Neural crest cell (in vitro differentiated cells): ENCODE data around the gene DCC. TPM values are rescaled to one million over a fixed set of nuclear protein-coding genes. Genes with fewer than 3 reads are reported as not detected.

Source experiments
- DNase-seq: peaks from one replicate; pipeline ENCODE4 v3.0.0; 2021; ENCODE audit warnings: low read depth, mixed read lengths, low spot score
- H3K27ac Mint-ChIP-seq: one replicate; pipeline ENCODE4 v1.8.0; 2021; ENCODE audit warnings: mild to moderate bottlenecking, mixed read lengths; ENCODE audit not compliant: unreplicated experiment
- H3K27me3 Mint-ChIP-seq: 2 replicates; pipeline ENCODE4 v1.8.0; 2021; ENCODE audit warnings: low read depth, mild to moderate bottlenecking, mixed read lengths
- H3K36me3 Mint-ChIP-seq: 2 replicates; pipeline ENCODE4 v1.8.0; 2021; ENCODE audit warnings: low read depth, mild to moderate bottlenecking, mixed read lengths
- H3K4me1 Mint-ChIP-seq: 2 replicates; pipeline ENCODE4 v1.8.0; 2021; ENCODE audit warnings: mixed read lengths
- H3K4me3 Mint-ChIP-seq: one replicate; pipeline ENCODE4 v1.8.0; 2021; ENCODE audit warnings: mild to moderate bottlenecking, mixed read lengths
- H3K9me3 Mint-ChIP-seq: 2 replicates; pipeline ENCODE4 v1.8.0; 2021; ENCODE audit warnings: mixed read lengths
- total RNA-seq: library from RNA; stranded (reverse); gene quantifications from 2 replicates; pipeline ENCODE4 v1.2.1, GENCODE V29; 2021
- TF ChIP-seq, protein P1 (sequence below): fragments of 200-600 bp; sonication (generic); conservative IDR thresholded peaks from 2 replicates; pipeline ENCODE4 v1.5.0; 2021; ENCODE audit warnings: antibody characterized with exemption, mild to moderate bottlenecking

DCC gene
- total RNA-seq, 1 donor from 2014 or later = 10.1 TPM

DNA sequence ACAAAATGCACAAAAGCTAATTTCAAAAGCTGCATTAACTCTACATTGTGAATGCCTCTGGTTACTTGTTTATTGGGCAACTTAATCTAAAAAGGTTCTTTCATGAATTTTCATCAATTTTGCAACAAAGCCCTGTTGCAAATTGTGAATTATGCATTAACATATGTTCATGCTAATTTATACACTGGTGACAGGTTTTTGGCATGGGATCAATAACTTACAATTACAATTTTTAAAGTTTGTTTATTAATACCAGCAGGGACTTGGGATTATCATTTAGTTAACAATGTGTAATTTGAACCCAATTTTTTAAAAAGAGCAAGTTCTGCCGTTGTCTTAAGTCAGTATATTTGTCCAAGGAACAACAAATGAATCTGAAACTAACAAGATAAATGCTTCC lies 183.6 kb downstream of the DCC start:
- no peaks in the 10 kb centered on the region for H3K9me3 Mint-ChIP-seq
- TF ChIP-seq, protein P1, sequence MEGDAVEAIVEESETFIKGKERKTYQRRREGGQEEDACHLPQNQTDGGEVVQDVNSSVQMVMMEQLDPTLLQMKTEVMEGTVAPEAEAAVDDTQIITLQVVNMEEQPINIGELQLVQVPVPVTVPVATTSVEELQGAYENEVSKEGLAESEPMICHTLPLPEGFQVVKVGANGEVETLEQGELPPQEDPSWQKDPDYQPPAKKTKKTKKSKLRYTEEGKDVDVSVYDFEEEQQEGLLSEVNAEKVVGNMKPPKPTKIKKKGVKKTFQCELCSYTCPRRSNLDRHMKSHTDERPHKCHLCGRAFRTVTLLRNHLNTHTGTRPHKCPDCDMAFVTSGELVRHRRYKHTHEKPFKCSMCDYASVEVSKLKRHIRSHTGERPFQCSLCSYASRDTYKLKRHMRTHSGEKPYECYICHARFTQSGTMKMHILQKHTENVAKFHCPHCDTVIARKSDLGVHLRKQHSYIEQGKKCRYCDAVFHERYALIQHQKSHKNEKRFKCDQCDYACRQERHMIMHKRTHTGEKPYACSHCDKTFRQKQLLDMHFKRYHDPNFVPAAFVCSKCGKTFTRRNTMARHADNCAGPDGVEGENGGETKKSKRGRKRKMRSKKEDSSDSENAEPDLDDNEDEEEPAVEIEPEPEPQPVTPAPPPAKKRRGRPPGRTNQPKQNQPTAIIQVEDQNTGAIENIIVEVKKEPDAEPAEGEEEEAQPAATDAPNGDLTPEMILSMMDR = no peak
- DNase-seq = no peak
- H3K4me3 Mint-ChIP-seq = no peak overlapping the region
- H3K36me3 Mint-ChIP-seq = no peaks in the 10 kb centered on the region
- no peaks in the 10 kb centered on the region for H3K27me3 Mint-ChIP-seq
- H3K4me1 Mint-ChIP-seq = no peaks in the 10 kb centered on the region
- no peak overlapping the region for H3K27ac Mint-ChIP-seq

DNA sequence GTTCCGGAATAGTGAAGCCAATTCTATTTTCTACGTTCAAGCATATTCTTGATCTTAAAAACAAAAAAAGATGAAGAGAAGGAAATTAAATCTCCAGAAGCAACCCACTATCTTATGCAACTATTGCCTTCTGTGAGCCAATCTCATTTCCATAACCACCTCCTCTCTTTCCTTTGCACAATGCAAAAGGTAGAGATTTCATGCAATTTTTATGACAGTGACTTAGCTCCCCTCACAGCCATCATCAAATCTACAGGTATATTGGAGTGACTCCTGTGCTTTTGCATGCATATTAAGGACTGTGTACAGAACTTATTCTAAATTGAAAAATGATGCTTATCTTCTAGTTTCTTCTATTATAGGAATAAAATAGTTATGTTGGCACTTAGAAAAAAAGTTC lies 191.8 kb downstream of the DCC start:
- no peaks in the 10 kb centered on the region for H3K9me3 Mint-ChIP-seq
- no peak overlapping the region for H3K4me3 Mint-ChIP-seq
- no peak overlapping the region for H3K27ac Mint-ChIP-seq
- H3K4me1 Mint-ChIP-seq = no peaks in the 10 kb centered on the region
- H3K36me3 Mint-ChIP-seq = no peaks in the 10 kb centered on the region
- TF ChIP-seq, protein P1 = no peak
- H3K27me3 Mint-ChIP-seq = peaks cover 3% of the 10 kb centered on the region
- DNase-seq = no peak

DNA sequence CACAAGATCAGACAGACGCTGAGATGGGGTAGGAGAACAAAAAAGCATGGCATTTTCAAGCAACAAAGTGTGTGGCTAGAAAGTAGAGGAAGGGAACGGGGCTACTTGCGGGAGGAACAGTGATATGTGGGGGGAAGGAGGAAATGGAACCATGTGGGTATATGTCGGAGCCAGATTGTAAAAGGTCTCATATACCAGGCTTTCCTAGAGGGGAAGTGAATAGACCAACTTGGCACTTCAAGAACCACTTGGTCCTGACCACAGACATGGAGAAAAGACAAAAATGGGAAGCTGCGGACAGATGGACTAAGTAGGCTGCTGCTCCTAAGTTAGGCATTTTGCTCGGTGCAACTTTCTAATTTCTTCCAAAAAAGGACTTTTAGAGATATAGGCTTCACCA lies 196.0 kb downstream of the DCC start:
- no peak for DNase-seq
- Mint-ChIP-seq H3K27ac (no peak overlapping the region), H3K4me1 (peaks cover 7% of the 10 kb centered on the region), H3K4me3 (no peak overlapping the region), H3K36me3 (no peaks in the 10 kb centered on the region), H3K9me3 (no peaks in the 10 kb centered on the region), H3K27me3 (peaks cover 3% of the 10 kb centered on the region)
- TF ChIP-seq, protein P1 = no peak

DNA sequence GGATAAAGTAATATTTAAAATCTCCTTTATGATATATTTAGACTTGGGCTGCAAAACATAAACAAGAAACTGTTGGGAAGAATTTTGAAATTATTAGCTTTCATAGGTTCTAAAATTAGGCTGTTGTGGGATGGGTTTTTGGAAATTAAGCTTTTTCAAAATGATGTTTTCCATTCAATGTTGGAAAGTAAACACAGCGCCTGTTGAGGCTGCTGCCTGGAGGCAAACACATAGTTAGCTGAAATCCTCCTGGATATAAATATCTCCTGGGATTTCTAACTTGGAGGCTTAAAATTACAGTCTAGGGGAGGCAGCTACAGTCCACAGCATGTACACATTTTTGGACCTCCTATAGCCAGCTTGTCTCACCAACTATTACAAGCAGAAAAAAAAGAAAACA lies 197.3 kb downstream of the DCC start:
- Mint-ChIP-seq H3K4me3 (no peak overlapping the region), H3K27me3 (peaks cover 3% of the 10 kb centered on the region), H3K9me3 (no peaks in the 10 kb centered on the region), H3K4me1 (peaks cover 7% of the 10 kb centered on the region), H3K27ac (no peak overlapping the region), H3K36me3 (no peaks in the 10 kb centered on the region)
- TF ChIP-seq, protein P1 = no peak
- DNase-seq = no peak

DNA sequence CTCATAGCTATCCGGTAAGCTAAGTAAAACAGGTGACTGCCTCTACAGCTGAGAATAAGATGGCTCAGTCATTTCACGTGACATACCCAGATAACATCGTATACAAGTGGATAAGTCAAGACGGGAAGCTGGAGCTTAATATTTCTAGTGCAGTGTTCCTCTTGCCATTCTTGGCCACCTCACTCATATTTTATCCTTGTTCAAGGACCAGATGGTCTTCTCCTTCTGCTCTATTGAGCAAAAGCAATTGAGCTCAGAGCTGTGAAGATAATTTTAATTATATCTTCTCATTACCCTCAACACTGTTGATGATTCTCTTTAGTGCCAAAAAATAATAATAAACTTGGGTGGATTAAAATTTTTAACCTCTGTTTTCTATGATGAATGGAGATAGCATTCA lies 201.1 kb downstream of the DCC start:
- Mint-ChIP-seq H3K9me3 (no peaks in the 10 kb centered on the region), H3K4me3 (no peak overlapping the region), H3K27me3 (peaks cover under 1% of the 10 kb centered on the region), H3K4me1 (peaks cover 7% of the 10 kb centered on the region), H3K27ac (no peak overlapping the region), H3K36me3 (no peaks in the 10 kb centered on the region)
- no peak for DNase-seq
- TF ChIP-seq, protein P1 = no peak

DNA sequence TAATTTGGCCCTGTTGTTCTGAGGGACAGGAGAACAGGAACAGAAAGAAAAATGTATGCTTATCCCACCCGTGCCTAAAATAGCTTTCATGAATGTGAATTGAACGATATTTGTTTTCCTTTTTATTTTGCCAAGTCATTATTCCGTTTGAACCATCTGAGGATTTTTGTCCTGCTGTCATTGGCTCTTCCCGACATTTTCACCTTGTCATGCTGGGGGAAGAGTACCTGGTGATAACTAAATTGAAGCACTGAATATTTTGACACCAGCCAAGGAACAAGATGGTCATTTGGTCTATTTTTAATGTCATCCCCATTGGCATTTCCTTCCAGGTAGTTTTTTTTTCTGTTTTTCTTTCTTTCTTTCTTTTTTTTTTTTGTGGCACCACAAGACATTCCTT lies 204.1 kb downstream of the DCC start:
- Mint-ChIP-seq H3K4me1 (no peaks in the 10 kb centered on the region), H3K27ac (no peak overlapping the region), H3K27me3 (no peaks in the 10 kb centered on the region), H3K9me3 (no peaks in the 10 kb centered on the region), H3K4me3 (no peak overlapping the region), H3K36me3 (no peaks in the 10 kb centered on the region)
- no peak for DNase-seq
- TF ChIP-seq, protein P1 = no peak
